ENCODE measurements around the gene ERICH4. TPM values are rescaled to one million over a fixed set of nuclear protein-coding genes. Genes with fewer than 3 reads are reported as not detected.
"Not testable (repeated sequence)": the region's sequence is repeated elsewhere in the genome, so short reads cannot be mapped to it uniquely, and the experiment has no call there.

ERICH4 gene
- total and polyA plus RNA-seq, 7 donors, result 0.09 to 0.10 TPM; not detected in 5

DNA sequence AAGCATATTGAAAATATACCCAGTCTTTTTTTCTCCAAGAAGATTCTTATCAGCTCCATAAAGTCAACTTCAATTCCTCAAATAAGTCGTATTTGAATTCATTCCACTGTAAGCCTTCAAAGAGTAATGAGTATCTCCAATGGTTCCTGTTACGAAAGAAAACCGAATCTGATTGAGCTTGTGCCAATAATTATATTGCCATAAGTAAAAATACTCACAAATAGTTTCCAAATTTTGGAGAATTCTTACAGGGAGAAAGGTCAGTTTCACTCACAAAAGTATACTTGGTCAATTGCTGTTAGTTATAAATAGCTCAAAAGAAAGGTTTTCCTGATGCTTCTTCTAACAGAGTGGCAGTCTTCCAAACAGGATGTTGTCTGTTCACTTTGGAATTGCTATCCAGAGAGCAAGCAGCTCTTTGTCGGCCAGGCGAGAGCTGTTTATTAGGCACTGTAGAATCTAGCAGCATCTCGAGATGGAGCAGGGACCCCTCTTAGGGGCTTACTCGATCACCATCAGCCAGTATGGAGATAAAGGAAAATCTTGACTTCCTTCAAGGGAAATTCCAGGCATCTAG, 13.5 kb downstream of the ERICH4 start:
- H3K27ac ChIP-seq, result peak overlapping the region; percentile 28
- H3K27me3 ChIP-seq (ENCODE audit: insufficient read depth in 3 of 3, low read length in 2 of 3), result peaks cover 0 to 26% (median 4%) of the 10 kb centered on the region in 3 donors
- no peaks in the 10 kb centered on the region for H3K36me3 ChIP-seq (ENCODE audit: insufficient read depth in 1 of 2, low read depth in 1 of 2)
- H3K4me1 ChIP-seq, result no peaks in the 10 kb centered on the region
- no peak overlapping the region for H3K4me3 ChIP-seq
- ATAC-seq (peak in 1 of 4 donors; percentile 29), DNase-seq (no peak)
- intact Hi-C loops (cut with DNase I), result no loop called here
- 29 to 34% (median 30%) methylated on average over 7 of the region's 7 CpGs for WGBS, 3 donors
- H3K9me3 ChIP-seq, result no peaks in the 10 kb centered on the region
- TF ChIP-seq, protein P1, sequence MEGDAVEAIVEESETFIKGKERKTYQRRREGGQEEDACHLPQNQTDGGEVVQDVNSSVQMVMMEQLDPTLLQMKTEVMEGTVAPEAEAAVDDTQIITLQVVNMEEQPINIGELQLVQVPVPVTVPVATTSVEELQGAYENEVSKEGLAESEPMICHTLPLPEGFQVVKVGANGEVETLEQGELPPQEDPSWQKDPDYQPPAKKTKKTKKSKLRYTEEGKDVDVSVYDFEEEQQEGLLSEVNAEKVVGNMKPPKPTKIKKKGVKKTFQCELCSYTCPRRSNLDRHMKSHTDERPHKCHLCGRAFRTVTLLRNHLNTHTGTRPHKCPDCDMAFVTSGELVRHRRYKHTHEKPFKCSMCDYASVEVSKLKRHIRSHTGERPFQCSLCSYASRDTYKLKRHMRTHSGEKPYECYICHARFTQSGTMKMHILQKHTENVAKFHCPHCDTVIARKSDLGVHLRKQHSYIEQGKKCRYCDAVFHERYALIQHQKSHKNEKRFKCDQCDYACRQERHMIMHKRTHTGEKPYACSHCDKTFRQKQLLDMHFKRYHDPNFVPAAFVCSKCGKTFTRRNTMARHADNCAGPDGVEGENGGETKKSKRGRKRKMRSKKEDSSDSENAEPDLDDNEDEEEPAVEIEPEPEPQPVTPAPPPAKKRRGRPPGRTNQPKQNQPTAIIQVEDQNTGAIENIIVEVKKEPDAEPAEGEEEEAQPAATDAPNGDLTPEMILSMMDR (IDR thresholded peaks at IDR 0.05), result no peak

DNA sequence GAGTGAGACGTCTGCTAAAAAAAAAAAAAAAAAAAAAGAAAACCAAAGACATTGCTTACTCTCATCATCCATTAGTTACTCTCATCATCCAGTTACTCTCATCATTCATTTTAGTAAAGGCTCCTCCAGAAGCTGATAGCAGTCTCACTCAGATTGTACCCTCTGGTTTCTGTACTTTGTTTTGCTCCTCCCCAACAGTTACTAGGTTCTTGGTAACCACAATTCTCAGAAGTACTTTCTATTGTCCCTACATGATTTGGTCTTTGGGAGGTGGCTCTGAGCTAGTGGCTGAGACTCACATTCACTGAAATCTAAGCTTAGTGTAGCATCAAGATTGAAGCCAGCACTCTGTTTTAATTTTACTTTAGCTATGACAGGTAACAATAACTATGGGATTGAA, 14.3 kb downstream of the ERICH4 start:
- TF ChIP-seq, protein P1 (IDR thresholded peaks at IDR 0.05), result no peak
- no peaks in the 10 kb centered on the region for H3K4me1 ChIP-seq
- H3K27me3 ChIP-seq (ENCODE audit: insufficient read depth in 3 of 3, low read length in 2 of 3), result peaks cover 0 to 28% (median 4%) of the 10 kb centered on the region in 3 donors
- 19% methylated on average over 1 of the region's 1 CpG; no CpG with 5 or more reads in 2 of the 3 donors for WGBS, 3 donors
- DNase-seq, result no peak
- no peaks in the 10 kb centered on the region for H3K9me3 ChIP-seq
- intact Hi-C loops (cut with DNase I), result no loop called here
- no peak overlapping the region for H3K4me3 ChIP-seq
- H3K36me3 ChIP-seq (ENCODE audit: insufficient read depth in 1 of 2, low read depth in 1 of 2), result no peaks in the 10 kb centered on the region
- no peak overlapping the region for H3K27ac ChIP-seq
- no peak for ATAC-seq

GRCh38 chr19:41462497-41462896, 19.5 kb downstream of the ERICH4 start:
- 58 to 67% (median 66%) methylated on average over 6 of the region's 6 CpGs for WGBS, 3 donors
- H3K4me1 ChIP-seq, result no peaks in the 10 kb centered on the region
- no peak for DNase-seq
- no peak overlapping the region for H3K4me3 ChIP-seq
- peaks cover 3 to 54% (median 6%) of the 10 kb centered on the region in 3 donors for H3K27me3 ChIP-seq (ENCODE audit: insufficient read depth in 3 of 3, low read length in 2 of 3)
- no peak for ATAC-seq
- intact Hi-C loops (cut with DNase I), result no loop called here
- H3K36me3 ChIP-seq (ENCODE audit: insufficient read depth in 1 of 2, low read depth in 1 of 2), result no peaks in the 10 kb centered on the region
- no peaks in the 10 kb centered on the region for H3K9me3 ChIP-seq
- TF ChIP-seq, protein P1 (IDR thresholded peaks at IDR 0.05), result no peak
- no peak overlapping the region for H3K27ac ChIP-seq

- H3K9me3 ChIP-seq; DNase-seq; H3K4me1 ChIP-seq; H3K36me3 ChIP-seq (ENCODE audit: insufficient read depth in 1 of 2, low read depth in 1 of 2); intact Hi-C loops (cut with DNase I); H3K4me3 ChIP-seq; ATAC-seq; H3K27ac ChIP-seq: not testable (repeated sequence)
- 77 to 84% (median 84%) methylated on average over 22 of the region's 22 CpGs for WGBS, 3 donors
- H3K27me3 ChIP-seq (ENCODE audit: insufficient read depth in 3 of 3, low read length in 2 of 3), result peaks cover 3 to 48% (median 6%) of the 10 kb centered on the region in 3 donors
These were observed 20.6 kb downstream of the ERICH4 start for GRCh38 chr19:41463257-41464256.

GRCh38 chr19:41476583-41476982, 33.6 kb downstream of the ERICH4 start:
- Histone ChIP-seq H3K27me3 (ENCODE audit: insufficient read depth in 3 of 3, low read length in 2 of 3) (peaks cover 0 to 36% (median 3%) of the 10 kb centered on the region in 3 donors), H3K36me3 (ENCODE audit: insufficient read depth in 1 of 2, low read depth in 1 of 2) (no peaks in the 10 kb centered on the region), H3K27ac (no peak overlapping the region), H3K9me3 (no peaks in the 10 kb centered on the region), H3K4me1 (peaks cover 7% of the 10 kb centered on the region), H3K4me3 (no peak overlapping the region)
- DNase-seq (no peak), ATAC-seq (no peak)
- intact Hi-C loops (cut with DNase I), result no loop called here
- TF ChIP-seq, protein P1 (IDR thresholded peaks at IDR 0.05), result no peak

All from psoas muscle (tissue), 8 donors.